CD4-positive, alpha-beta T cell treated with Interleukin-15 for 1 hour (primary cell): ENCODE data around the gene OSCP1.
A peak's percentile ranks its signal among the peaks of the same experiment; 100 is the strongest.

Source experiments
- DNase-seq: peaks from one replicate; pipeline ENCODE4 v3.0.0-alpha.2; 2020

The OSCP1 gene

DNA sequence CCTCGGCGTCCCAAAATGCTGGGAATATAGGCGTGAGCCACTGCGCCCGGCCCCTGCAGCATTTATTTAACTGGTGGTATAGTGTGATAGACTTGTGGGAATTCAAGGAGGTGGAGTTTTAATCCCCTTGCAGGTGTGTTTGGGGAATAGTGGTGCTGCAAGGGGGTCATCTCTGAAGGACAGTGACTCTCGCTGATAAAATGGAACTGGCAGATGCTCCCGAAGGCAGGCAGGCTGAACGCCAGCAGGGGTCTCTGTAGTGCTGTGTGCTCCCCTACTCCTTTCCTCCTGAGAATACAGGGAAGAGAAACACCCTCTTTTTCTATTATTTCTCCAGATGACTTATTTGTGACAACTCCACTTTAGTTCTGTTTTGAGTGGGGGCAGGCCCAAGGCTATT lies 4.0 kb downstream of the OSCP1 start:
- peak; percentile 27 for DNase-seq

DNA sequence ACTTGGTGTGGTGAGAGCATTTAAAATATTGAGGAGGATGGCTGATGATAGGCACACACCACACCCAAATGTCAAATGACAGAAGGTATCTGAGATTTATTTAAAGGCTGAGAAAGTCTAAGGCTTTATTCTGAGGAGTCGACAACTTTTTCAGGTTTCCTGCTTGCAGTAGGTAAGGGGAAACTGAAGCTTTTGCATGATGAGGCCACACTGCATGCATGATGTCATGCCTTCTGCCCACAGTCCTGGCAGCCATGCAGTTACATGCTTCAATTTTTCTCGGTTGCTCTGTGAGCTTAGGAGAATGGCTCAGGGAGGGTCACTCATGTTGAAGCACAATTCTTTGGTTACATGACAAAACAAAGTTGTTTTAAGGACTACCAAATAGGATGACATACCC lies 7.0 kb downstream of the OSCP1 start:
- no peak for DNase-seq

DNA sequence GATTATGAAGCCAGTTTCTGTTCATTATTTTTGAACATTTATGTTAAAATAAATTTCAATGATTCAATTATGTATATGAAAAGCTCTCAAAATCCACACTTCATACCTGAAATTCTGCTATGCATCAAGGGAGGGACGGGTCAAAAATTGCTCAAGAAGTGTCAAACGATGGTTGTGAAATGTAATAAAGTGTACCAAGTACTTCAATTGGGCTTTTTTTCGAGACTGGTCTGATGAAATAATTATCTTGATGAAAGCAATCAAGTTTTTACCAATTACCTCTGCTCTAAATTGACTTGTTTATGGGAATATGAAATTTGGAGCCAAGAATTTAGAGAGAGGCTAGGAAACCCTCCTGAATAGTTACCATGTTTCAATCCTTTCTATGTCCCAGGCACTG lies 7.9 kb downstream of the OSCP1 start:
- no peak for DNase-seq

DNA sequence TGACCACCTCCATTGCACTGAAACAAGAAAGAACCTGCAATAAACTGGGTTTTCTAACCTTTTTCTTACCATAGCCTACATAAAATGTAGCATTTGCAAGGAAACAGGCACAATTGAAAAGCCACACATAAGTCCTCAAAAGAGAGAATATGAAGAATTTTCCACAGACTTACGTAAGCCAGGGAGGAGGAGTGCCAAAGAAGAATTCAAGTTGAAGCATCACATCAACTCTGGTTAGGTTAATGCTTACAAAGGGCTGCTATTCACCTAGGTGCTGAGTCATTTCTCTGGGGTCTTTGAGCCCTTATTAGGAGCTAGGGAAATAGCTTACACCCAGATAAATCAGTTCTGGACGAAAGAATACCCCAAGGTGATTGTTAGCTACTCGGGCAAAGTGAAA lies 9.6 kb downstream of the OSCP1 start:
- no peak for DNase-seq

DNA sequence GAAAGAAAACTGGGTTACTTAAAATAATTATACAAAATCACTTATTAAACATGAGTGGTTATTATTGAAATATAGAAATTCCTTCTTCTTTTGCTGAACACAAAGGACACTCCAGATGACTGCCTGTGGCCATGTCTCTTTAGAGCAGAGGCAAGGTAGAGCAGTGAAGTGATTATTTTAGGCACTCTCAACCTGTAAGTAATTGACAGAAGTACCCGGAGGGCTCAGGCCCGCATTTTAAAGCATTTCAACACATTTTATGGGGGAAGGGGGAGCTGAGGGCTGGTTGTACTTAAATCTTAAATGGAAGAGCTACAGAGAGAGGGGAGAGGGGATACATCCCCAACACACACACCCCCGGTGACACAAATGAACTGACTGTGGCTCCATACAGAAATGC lies 10.2 kb downstream of the OSCP1 start:
- no peak for DNase-seq

DNA sequence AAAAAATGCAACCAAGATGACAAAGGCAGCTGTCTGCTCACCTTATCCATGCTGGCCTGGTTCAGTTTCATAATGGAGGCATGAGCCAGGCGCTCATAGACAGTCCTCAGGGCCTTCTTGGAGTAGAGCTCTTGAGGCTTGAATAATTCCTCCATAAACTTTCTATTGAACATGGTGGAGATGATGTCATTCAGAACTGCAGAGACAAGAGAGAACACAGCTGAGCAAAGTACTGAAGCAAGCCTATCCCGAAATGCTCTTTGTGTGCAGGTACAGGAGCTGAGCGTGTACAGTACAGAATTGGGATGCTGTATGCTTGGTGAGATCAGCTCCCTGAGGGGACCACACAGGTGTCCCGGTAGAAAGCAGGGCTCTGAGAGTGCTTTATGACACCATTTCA lies 11.5 kb downstream of the OSCP1 start:
- no peak for DNase-seq

DNA sequence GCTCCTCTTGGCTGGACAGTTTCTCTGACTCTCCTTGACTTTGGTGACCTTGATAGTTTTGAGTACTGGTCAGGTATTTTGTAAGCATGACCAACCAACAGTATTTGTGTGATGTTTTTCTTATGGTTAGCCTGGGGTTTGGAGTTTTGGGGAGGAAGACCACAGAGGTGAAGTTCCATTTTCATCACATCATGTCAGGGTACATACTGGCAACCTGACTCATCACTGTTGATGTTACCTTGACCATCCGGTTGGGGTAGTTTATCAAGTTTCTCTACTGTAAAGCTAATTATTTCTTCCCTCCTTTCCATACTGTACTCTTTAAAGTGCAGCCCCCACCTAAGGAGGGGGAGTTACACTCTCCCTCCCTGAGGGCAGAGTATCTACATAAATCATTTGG lies 13.4 kb downstream of the OSCP1 start:
- no peak for DNase-seq

DNA sequence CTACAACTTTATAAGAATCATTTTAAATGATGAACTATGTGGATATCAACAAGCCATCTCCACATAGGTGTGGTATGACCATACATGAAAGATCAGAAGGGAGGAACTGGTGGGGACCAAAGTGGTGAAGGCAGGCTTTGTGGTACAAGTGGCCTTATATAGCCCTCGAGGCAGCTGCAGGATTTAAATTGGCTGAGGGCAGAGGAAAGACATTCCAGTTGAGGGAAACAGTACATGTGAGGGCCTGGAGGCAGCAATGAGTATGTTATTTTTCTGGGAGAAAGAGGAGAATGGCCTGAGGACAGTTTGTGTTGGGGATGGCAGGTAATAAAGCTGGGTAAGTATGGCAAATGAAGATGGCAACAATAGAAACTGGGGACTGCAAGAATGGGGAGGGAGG lies 17.1 kb downstream of the OSCP1 start:
- DNase-seq = no peak

DNA sequence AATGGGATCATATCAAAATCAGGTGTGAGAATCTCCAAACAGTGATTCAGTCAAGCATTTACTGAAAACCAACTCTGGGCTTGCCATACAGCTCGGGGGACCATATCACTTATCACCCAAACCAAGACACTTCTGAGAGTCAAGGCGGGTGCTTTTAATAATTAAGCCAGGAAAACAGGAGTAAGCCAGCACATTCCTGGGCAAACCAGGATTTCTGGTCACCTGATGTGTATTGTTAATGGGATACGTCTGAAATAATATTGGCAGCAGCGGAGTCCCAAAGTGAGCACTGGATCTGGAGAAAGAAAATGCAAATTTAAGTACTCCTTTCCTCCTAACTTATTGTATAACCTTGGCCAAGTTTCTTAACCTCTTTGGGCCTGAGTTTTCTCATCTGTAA lies 17.6 kb downstream of the OSCP1 start:
- no peak for DNase-seq

DNA sequence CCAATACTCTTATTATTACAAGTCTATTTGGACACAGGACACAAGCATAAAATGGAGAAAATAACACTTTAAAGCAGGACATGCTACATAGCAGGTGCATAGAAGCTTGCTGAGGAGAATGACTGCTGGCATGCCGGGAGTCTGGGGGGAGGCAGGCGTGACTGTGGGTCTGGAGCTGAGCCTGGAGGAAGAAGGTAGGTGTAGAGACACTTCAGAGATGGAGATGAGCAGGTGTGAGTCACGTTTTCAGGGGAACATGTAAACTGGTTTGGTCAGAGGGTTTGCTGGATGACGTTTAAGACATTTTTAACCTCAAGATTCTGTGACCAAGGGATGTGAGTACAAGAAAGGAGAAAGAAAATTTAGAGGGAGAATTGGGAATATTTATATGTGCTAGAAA lies 24.5 kb downstream of the OSCP1 start:
- DNase-seq = no peak

DNA sequence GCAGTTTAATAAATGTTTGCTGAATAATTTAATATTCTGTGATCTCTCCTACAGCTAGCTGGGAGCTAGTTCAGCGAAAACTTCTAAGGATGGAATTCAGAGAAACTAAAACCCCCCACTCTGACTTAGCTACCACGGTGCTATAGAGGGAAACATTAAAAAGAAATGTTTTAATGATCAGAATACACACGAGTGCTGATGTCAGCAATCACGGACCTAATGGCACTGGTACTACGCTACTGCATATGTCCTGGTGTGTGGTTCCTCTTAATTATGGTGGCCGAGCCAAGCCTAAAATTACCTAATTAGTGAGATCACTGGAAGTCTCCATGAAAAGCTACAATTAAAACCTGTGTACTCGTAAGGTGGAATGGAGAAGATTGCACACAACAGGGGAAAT lies 28.6 kb downstream of the OSCP1 start:
- DNase-seq = no peak

DNA sequence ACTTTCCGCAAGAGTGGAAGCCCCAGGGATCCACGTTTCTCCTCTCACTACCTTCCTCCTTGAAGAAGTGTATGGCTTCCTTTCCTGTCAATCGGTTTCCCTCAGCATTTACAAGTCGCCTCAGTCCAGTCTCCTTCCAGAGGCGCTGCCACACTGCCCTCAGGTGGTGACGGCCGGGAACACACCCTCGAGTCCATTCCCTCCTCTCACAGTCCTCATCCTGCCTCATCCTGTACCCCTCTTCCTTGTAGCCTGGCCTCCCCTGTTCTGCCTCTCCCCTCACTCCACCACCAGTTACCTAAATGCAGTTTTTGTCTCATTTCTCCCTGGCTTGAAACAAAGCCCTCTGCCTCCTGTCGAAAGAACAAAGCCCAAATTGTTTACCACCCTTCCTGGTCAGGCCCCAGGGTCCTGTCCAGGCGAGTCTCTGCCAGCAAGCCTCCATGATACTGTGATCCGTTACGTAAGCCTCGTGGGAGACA lies 29.4 kb downstream of the OSCP1 start:
- peak; percentile 84 for DNase-seq

DNA sequence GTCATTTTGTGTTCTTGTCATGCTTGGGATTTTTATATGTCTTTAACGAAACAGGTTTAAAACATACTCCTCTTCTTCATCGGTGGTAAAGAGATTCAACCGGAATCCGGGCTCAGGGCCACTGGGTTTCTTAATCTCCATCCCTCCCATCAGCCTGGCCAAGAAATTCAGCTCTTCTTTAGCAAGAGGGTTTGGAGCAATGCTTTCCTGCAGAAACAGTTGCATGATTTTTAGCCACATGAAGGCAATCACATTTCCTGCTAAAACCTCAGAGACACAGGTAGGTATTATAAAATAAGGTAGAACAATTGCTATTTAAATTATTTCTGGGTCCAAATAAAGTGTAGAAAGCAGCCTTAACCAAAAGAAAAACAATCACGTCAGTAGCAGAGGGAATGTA lies 29.8 kb downstream of the OSCP1 start:
- DNase-seq = no peak

DNA sequence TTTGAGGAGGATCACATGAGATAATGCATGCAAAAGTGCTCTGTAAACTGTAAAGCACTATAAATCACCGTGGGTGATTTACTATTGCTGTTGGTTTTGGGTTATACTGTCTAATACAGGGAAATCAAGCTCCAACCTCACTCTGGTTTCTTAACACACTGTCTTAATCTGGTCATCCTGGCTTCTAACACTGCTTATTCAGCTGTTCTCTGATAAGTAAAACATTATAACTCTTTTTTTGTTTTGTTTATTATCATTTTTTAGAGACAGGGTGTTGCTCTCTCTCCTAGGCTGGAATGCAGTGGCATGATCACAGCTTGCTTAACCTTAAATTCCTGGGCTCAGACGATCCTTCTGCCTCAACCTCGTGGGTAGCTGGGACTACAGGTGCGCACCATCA lies 30.7 kb downstream of the OSCP1 start:
- no peak for DNase-seq

DNA sequence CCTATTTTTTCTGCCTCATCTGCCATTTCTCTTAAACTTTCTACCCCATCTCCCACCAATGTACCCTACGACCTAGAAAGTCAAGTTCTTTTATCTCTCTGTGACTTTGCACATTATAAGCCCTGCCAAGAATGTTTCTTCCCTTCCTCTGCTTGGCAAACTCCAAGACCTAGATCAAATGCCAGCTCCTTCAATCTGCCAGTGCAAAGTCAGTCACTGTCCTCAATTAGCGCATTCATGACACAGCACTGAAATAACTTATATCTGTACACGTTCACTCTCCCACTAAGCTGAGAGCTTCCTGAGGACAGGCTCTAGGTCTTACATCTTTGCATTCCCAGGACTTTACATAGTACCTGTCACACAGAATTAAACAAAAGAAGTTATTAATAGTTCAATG lies 31.1 kb downstream of the OSCP1 start:
- DNase-seq = no peak

DNA sequence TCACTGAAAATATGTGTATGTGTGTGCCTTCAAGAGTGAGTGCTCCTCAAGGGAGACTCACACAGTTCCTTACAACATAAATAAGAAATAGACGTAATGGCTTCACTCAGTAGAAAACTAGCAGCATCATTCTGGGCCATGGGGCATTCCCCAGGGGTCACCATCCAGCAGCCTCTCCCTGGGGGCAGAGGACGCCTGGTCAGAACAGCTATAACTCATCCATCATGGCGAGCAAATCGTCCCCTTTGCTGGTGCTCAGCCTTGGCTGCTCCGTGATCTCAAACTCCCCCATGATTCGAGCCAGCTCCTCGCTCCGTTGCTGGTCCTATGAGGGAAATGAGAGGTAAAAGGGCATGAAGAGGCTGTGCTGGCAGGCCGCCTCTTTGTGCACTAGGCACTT lies 32.3 kb downstream of the OSCP1 start:
- DNase-seq = no peak

DNA sequence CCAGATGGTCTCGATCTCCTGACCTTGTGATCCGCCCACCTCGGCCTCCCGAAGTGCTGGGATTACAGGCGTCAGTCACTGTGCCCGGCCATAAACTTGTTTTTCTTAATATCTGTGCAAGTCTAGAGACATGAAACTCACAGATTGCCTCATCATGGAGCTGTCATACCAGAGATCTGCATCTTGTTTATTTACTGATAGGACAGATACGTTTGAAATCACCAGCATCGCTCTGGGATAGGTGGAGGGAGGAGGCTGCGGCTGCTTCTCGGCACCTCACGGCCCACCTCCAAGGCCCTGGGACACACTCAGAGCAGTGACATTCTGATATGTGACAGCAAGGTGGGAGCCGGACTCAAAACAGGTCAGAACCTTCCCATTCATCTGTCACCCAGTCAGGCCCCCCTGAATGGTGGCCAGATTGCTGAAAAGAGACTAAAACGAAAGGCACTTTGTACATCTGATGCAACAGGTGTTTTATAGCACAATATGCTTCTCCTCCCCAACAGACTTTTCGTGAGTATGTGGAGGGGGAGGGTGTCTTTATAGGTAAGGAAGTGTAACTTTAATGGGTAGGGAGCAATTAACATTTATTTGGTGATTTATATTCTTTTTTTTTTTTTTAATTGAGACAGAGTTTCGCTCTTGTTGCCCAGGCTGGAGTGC lies 34.5 kb downstream of the OSCP1 start:
- DNase-seq = no peak

DNA sequence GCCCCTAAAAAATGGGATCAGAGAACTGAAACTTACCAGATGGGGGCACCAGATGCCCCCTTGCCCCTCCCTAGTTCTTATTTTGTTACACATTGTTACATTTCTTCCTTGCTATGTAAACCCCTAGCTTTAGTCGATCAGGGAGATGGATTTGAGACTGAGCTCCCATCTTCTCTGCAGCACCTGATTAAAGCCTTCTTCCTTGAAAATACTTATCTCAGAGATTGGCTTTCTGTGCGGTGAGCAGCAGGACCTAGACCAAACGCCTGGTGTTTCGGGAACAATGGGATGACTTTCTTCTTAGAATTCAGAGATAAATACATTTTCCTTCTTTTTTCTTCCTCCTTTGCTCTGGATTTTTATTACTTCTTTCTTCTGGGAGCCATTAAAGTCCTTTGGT lies 35.9 kb downstream of the OSCP1 start:
- no peak for DNase-seq

DNA sequence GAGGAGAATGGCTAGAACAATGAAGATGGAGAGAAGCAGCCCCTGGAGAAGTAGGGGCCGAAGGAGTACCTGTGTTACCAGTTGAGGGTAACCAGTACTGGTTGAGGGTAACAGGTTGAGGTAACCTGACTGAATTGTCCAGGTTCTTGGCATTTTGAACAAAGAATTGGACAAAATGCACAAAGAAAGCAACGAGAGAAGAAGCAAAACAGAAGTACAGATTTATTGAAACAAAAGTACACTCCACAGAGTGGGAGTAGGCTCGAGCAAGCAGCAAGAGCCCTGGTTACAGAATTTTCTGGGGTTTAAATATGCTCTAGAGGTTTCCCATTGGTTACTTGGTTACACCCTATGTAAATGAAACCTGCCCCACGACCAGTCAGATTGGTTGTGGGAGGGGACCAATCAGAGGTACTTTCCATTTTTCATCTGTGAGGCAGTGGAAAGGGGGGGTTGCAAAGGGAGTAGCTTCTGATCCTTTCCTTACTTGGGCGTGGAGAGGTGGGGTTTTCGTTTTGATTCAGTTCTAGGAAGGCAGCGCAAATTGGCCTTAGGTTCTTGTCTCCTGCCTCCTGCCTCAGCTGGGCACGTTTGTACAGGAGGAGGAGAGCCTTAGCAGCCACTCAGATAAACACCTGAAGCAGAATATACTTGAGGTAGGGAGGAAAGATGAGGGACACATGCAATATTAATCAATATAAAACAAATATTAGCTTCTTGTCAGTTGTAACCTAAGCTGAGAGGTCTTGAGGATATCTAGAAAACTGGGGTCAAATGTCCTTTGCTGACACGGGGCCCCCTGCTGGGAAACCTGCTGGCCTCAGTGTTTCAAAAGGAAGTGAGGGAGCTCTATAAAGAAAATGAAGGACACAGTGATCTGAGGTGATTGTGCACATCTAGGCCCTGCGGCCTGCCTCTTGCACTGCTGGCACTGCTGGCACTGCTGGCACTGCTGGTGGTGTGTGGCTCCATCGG lies 38.3 kb downstream of the OSCP1 start:
- DNase-seq = peak; percentile 46

DNA sequence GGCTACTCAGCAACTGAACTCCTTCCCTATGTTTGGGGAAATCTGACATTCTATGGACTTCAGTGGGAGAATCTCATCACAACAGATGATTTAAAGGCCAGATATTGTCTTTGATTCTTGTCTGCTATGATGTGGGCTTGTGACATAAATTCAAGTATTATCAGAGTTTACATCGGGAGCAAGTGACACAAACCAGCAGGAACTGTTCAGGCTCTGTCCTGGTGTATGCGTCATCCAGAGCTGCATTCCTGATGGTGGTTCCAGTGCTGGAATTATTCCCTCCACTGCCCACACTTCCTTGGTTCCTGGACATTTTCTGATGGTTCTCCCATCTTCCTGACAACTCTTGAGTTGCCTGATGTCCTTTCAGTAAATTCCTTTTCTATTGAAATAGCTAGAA lies 41.8 kb downstream of the OSCP1 start:
- DNase-seq = no peak

DNA sequence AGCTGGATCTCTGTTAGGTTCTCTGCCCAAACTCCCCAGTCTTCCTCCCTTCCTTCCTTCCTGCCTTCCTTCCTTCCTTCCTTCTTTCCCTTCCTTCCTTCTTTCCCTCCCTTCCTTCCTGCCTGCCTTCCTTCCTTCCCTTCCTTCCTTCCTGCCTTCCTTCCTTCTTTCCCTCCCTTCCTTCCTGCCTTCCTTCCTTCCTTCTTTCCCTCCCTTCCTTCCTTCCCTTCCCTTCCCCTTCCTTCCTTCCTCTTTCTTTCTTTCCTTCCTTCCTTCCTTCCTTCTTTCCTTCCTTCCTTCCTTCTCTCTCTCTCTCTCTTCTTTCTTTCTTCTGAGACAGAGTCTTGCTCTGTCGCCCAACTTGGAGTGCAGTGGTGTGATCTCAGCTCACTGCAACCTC lies 43.8 kb downstream of the OSCP1 start:
- no peak for DNase-seq

DNA sequence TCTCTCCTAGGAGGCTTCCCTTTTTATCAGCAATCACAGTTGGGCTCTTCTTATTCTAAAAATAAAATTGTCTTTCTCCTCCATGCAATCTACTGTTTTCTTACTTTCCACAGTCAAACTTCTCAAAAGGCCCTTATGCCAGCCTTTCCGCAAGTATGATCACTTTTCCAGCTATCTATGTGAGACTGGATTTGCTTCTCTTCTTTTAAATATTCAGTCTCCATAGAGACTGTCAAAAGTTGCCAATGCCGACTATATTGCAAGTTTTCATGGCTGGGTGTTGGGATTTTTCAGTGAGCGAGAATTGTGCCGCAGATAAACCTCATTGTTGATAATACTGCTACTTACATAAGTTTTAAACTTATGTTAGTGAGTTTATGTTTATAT lies 47.8 kb downstream of the OSCP1 start:
- no peak for DNase-seq

DNA sequence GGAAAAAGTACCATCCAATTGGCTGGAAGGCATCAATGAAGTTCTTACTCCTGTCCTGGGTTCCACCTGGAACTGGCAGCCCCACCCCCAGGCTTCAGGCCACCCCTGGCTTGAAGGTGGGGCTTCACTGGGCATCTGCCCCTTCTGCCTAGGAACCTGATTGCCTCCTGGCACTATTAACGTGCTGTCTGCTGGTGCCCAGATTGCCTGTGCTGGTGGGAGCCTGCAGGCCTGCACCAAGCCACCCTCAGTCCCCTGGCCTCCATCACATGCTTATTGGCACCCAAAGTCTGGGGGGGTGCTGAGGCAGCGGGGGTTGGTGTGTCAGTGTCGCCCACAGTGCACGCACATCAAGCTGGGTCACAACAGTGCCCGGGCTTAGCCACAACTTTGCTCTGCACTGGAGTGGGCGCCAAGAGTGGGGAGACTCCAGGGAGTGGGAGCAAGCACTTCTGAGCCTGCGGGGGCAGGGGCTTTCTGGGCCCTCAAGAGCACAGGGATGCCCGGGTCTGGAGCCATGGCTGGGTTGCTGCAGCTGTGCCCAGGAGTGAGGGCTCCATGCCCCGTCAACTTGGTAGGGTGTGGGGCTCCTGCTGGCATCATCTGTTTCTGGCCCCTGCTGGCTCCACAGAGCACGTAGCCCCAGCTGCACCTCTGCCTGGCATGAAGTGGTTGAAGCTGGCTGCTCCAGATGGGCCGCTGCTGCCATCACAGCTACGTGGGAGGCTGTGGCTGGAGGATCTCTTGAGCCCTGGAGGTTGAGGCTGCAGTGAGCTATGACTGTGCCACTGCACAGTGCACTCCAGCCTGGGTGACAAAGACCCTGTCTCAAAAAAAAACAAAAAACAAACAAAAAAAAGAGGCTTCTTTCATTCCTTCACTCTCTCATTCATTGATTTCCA lies 48.4 kb downstream of the OSCP1 start:
- no peak for DNase-seq
